Measurements from ENCODE around the gene MEGF8. TPM values are rescaled to one million over a fixed set of nuclear protein-coding genes. Genes with fewer than 3 reads are reported as not detected.
A peak's percentile ranks its signal among the peaks of the same experiment; 100 is the strongest.

Gene MEGF8
- total and polyA plus RNA-seq, 9 of the 15 experiments (the other 6 are each of a cell fraction or from before 2014, with no cell fraction given): 0.28 to 13.1 (median 3.0) TPM

GRCh38 chr19:42313096-42313839, 12.2 kb upstream of the MEGF8 start, which contains the start of gene TMEM145 (continued):
- TF ChIP-seq ZNF407 (IDR thresholded peaks at IDR 0.05; ENCODE audit: low read depth) (no peak), LCOR (CRISPR knock-in tag; IDR thresholded peaks at IDR 0.05) (no peak), PCBP2 (IDR thresholded peaks at IDR 0.05; ENCODE audit: low read depth, low read length, poor library complexity, severe bottlenecking) (no peak), ADNP (tag; IDR thresholded peaks at IDR 0.05) (no peak), ZNF232 (CRISPR knock-in tag; IDR thresholded peaks at IDR 0.05) (no peak), ZNF277 (CRISPR knock-in tag; IDR thresholded peaks at IDR 0.05; ENCODE audit: borderline replicate concordance) (no peak), KHSRP (IDR thresholded peaks at IDR 0.05) (no peak), CAMTA2 (CRISPR knock-in tag; conservative IDR thresholded peaks at IDR 0.05) (no peak), CC2D1A (IDR thresholded peaks at IDR 0.05) (no peak), ETV5 (CRISPR knock-in tag; IDR thresholded peaks at IDR 0.05; ENCODE audit: low read depth) (no peak), BRCA1 (IDR thresholded peaks at IDR 0.05) (no peak), BRCA1 (CRISPR knock-in tag; IDR thresholded peaks at IDR 0.05) (no peak), TEAD4 (IDR thresholded peaks at IDR 0.05; ENCODE audit: low read length) (no peak), TEAD4 (CRISPR knock-in tag; IDR thresholded peaks at IDR 0.05; ENCODE audit: borderline replicate concordance) (no peak), TOE1 (IDR thresholded peaks at IDR 0.05; ENCODE audit: borderline replicate concordance) (no peak), TOE1 (CRISPR knock-in tag; IDR thresholded peaks at IDR 0.05; ENCODE audit: borderline replicate concordance, low read depth) (no peak), PYGO2 (tag; IDR thresholded peaks at IDR 0.05) (no peak), ZNF124 (CRISPR knock-in tag; IDR thresholded peaks at IDR 0.05) (no peak), CBFA2T3 (IDR thresholded peaks at IDR 0.05) (no peak), ZNF766 (CRISPR knock-in tag; conservative IDR thresholded peaks at IDR 0.05) (peak; percentile 87)

Measured in K562 (cell line).